ENCODE data around the gene SLC15A4. TPM values are rescaled to one million over a fixed set of nuclear protein-coding genes. Genes with fewer than 3 reads are reported as not detected.

Gene SLC15A4
- total RNA-seq, 1 experiment from 2014 or later: 21.6 TPM

- Mint-ChIP-seq H3K27ac (no peak overlapping the region), H3K9me3 (peaks cover 23 to 25% of the 10 kb centered on the region in 2 experiments)
- no peak overlapping the region for H2AFZ ChIP-seq (ENCODE audit: low read length)
Observed at GRCh38 chr12:128872303-128872702, 48.5 kb upstream of the SLC15A4 start.

More at GRCh38 chr12:128872303-128872702, 48.5 kb upstream of the SLC15A4 start:
- Histone ChIP-seq H4K20me1 (ENCODE audit: control insufficient read depth, insufficient read depth, insufficient read length) (no peaks in the 10 kb centered on the region), H4K5ac (ENCODE audit: insufficient read length, low read depth, low read length) (no peak overlapping the region), H3K27me3 (ENCODE audit: insufficient read depth, low read length) (no peaks in the 10 kb centered on the region), H2AK5ac (ENCODE audit: insufficient read length, low read length) (no peak overlapping the region), H3K9ac (ENCODE audit: extremely low read depth, insufficient read length, low read length) (no peak overlapping the region), H2BK15ac (ENCODE audit: low read depth, low read length) (no peak overlapping the region), H3T11ph (ENCODE audit: low read length) (no peak overlapping the region), H3K79me1 (ENCODE audit: insufficient read depth, low read depth, low read length, poor library complexity, severe bottlenecking) (no peaks in the 10 kb centered on the region), H3K18ac (ENCODE audit: insufficient read length, low read depth, low read length) (no peak overlapping the region), H3K4ac (ENCODE audit: low read depth, low read length) (no peak overlapping the region), H3K4me2 (ENCODE audit: insufficient read depth, insufficient read length, low read length) (no peak overlapping the region), H2BK120ac (ENCODE audit: low read depth, low read length, poor library complexity, severe bottlenecking) (no peak overlapping the region), H3K79me2 (ENCODE audit: insufficient read depth, low read length) (no peaks in the 10 kb centered on the region), H3K4me1 (ENCODE audit: insufficient read depth, low read length) (no peaks in the 10 kb centered on the region), H3K14ac (ENCODE audit: insufficient read depth, low read length) (0 out of 2 replicates have a peak overlapping the region, but pooled peaks have one; percentile 8), H3K27ac (ENCODE audit: insufficient read length, low read depth, low read length) (no peak overlapping the region), H3K23me2 (ENCODE audit: insufficient read length, low read depth, low read length, poor library complexity, severe bottlenecking) (no peaks in the 10 kb centered on the region), H2BK5ac (ENCODE audit: insufficient read length, low read length) (no peak overlapping the region), H2BK20ac (ENCODE audit: low read depth, low read length, poor library complexity, severe bottlenecking) (no peak overlapping the region), H2BK12ac (ENCODE audit: insufficient read length, low read depth, low read length) (no peak overlapping the region), H4K8ac (replicated peaks; ENCODE audit: insufficient read length, low read depth, low read length) (no peak overlapping the region), H3K56ac (ENCODE audit: insufficient read length, low read depth, low read length) (no peak overlapping the region), H3K23ac (ENCODE audit: insufficient read length, low read depth, low read length) (no peak overlapping the region), H3K9me3 (ENCODE audit: control insufficient read depth, low read depth, low read length) (peaks cover 15% of the 10 kb centered on the region), H4K91ac (ENCODE audit: insufficient read length, low read depth, low read length) (no peak overlapping the region)
- Mint-ChIP-seq H3K27me3 (ENCODE audit: low read depth) (peaks cover 2% of the 10 kb centered on the region), H3K4me3 (no peak overlapping the region), H3K4me1 (no peaks in the 10 kb centered on the region), H3K36me3 (ENCODE audit: insufficient read depth in 1 of 3, low read depth in 3 of 3) (peaks cover 16 to 22% (median 19%) of the 10 kb centered on the region in 3 experiments)
- WGBS (ENCODE audit: extremely low coverage, insufficient read length, low lambda C conversion rate): no CpG with 5 or more reads among the region's 5 CpGs
- DNase-seq: no peak
- TF ChIP-seq CTCF (conservative IDR thresholded peaks at IDR 0.05): no peak
